Transverse colon (tissue), 4 donors: ENCODE data around the gene DIP2A.

Source experiments
- CTCF ChIP-seq, 5 experiments: fragments of 200-600 bp in 3 of 5; fragments of 450-650 bp in 2 of 5; sonication (generic) in 3 of 5; IDR thresholded peaks; 1 replicate in 2 of 5; 2 replicates in 3 of 5; pipeline ENCODE4 v1.5.1; 2016 to 2017; ENCODE audit warnings: antibody characterized with exemption in 5 of 5, inconsistent platforms in 3 of 5, mild to moderate bottlenecking in 2 of 5, moderate library complexity in 1 of 5
- EP300 ChIP-seq: sonication (generic); formaldehyde crosslinking; IDR thresholded peaks from one replicate; pipeline ENCODE4 v1.6.1; 2017; ENCODE audit warnings: antibody characterized with exemption, low read depth
- POLR2A ChIP-seq: fragments of 450-650 bp; IDR thresholded peaks from one replicate; pipeline ENCODE4 v1.6.1; 2016; ENCODE audit warnings: antibody characterized with exemption, mild to moderate bottlenecking, moderate library complexity
- POLR2AphosphoS5 ChIP-seq, 3 donors: sonication (generic); formaldehyde crosslinking; IDR thresholded peaks; one replicate each; pipeline ENCODE4 v1.6.1; 2016; ENCODE audit warnings: antibody characterized with exemption in 3 of 3

- TF ChIP-seq CTCF (IDR thresholded peaks at IDR 0.05) (no peak), POLR2AphosphoS5 (IDR thresholded peaks at IDR 0.05) (no peak), POLR2A (no peak), EP300 (no peak)
Observed at GRCh38 chr21:46448108-46448507, 10.6 kb upstream of the DIP2A start.
